ENCODE results near the gene DAND5. TPM values are rescaled to one million over a fixed set of nuclear protein-coding genes. Genes with fewer than 3 reads are reported as not detected.

DAND5 gene
- total and polyA plus RNA-seq, 10 of the 15 experiments (the other 5 are each of a cell fraction or from before 2014, with no cell fraction given): 0.06 to 0.15 (median 0.12) TPM; not detected in 5

DNA sequence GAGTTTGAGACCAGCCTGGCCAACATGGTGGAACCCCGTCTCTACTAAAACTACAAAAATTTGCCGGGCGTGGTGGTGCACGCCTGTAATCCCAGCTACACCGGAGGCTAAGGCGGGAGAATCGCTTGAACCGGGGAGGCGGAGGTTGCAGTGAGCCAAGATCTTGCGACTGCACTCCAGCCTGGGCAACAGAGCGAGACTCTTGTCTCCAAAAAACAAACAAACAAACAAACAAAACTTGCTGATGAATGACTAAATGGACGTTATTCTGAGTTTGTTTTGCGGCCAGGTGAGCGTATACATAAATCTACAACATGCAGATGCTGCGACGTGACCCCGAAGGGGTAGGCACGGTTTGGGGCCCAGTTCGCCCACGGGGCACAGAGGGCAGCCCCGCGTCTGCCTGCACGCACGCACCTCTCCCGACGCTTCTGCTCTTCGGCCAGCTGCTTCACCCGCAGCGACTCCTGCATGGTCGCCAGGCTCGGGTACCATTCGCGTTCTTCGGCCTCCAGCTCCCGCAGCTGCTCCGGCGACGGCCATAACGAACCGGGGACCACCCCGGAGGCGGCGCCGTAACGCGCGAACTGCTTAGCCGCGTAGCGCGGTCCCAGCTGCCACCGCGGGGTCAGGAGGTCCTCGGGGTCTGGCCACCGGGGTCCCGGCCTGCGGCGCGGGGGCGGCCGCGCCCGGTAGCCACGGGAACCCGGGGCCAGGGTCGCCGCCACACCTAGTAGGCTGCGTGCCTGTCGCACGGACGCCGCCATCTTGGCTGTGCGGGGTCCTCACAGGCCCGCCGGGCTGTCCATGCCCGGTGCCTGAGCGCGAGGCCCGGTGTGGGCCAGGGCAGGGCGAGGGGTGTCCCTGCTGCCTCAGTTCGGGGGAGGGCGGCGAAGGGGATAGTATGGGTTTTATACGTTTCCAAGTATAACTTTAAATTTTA is 12.7 kb upstream of the DAND5 start, which contains the start of gene GADD45GIP1 (continued):
- peak; percentile 64 for TF ChIP-seq MYC (IDR thresholded peaks at IDR 0.05; ENCODE audit: insufficient read depth, insufficient read length, insufficient replicate concordance, low read length, severe bottlenecking)
- peak; percentile 80; the same call in 1 of the 2 replicates for TF ChIP-seq MYB (IDR thresholded peaks at IDR 0.05; ENCODE audit: borderline replicate concordance, low read depth, low read length)
- peak; percentile 77; the same call in 1 of the 2 replicates for TF ChIP-seq ASH2L (IDR thresholded peaks at IDR 0.05; ENCODE audit: borderline replicate concordance, low read depth)
- TF ChIP-seq, protein P1, sequence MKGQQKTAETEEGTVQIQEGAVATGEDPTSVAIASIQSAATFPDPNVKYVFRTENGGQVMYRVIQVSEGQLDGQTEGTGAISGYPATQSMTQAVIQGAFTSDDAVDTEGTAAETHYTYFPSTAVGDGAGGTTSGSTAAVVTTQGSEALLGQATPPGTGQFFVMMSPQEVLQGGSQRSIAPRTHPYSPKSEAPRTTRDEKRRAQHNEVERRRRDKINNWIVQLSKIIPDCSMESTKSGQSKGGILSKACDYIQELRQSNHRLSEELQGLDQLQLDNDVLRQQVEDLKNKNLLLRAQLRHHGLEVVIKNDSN (IDR thresholded peaks at IDR 0.05; ENCODE audit: borderline replicate concordance, extremely low read length, insufficient read depth, low read depth, low read length): no peak
- no peak for TF ChIP-seq STAT3 (IDR thresholded peaks at IDR 0.05; ENCODE audit: low read depth, low read length)
- TF ChIP-seq BHLHE40 (IDR thresholded peaks at IDR 0.05; ENCODE audit: borderline replicate concordance in 1 of 2, low read depth in 2 of 2, low read length in 1 of 2): peak in 1 of 2 experiments; percentile 64; a peak in 2 of 4 replicates
- TF ChIP-seq MTA2 (IDR thresholded peaks at IDR 0.05; ENCODE audit: low read depth): no peak
- no peak for TF ChIP-seq ATF7 (IDR thresholded peaks at IDR 0.05; ENCODE audit: low read depth)
- no peak for TF ChIP-seq EP300 (IDR thresholded peaks at IDR 0.05; ENCODE audit: borderline replicate concordance in 1 of 2, control insufficient read depth in 1 of 2, low read depth in 2 of 2, low read length in 2 of 2)
- TF ChIP-seq IKZF1 (conservative IDR thresholded peaks at IDR 0.05): peak; percentile 69
- TF ChIP-seq NFYB (IDR thresholded peaks at IDR 0.05; ENCODE audit: insufficient read depth, low read depth, low read length): no peak
- TF ChIP-seq, protein P2, sequence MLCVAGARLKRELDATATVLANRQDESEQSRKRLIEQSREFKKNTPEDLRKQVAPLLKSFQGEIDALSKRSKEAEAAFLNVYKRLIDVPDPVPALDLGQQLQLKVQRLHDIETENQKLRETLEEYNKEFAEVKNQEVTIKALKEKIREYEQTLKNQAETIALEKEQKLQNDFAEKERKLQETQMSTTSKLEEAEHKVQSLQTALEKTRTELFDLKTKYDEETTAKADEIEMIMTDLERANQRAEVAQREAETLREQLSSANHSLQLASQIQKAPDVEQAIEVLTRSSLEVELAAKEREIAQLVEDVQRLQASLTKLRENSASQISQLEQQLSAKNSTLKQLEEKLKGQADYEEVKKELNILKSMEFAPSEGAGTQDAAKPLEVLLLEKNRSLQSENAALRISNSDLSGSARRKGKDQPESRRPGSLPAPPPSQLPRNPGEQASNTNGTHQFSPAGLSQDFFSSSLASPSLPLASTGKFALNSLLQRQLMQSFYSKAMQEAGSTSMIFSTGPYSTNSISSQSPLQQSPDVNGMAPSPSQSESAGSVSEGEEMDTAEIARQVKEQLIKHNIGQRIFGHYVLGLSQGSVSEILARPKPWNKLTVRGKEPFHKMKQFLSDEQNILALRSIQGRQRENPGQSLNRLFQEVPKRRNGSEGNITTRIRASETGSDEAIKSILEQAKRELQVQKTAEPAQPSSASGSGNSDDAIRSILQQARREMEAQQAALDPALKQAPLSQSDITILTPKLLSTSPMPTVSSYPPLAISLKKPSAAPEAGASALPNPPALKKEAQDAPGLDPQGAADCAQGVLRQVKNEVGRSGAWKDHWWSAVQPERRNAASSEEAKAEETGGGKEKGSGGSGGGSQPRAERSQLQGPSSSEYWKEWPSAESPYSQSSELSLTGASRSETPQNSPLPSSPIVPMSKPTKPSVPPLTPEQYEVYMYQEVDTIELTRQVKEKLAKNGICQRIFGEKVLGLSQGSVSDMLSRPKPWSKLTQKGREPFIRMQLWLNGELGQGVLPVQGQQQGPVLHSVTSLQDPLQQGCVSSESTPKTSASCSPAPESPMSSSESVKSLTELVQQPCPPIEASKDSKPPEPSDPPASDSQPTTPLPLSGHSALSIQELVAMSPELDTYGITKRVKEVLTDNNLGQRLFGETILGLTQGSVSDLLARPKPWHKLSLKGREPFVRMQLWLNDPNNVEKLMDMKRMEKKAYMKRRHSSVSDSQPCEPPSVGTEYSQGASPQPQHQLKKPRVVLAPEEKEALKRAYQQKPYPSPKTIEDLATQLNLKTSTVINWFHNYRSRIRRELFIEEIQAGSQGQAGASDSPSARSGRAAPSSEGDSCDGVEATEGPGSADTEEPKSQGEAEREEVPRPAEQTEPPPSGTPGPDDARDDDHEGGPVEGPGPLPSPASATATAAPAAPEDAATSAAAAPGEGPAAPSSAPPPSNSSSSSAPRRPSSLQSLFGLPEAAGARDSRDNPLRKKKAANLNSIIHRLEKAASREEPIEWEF (IDR thresholded peaks at IDR 0.05; ENCODE audit: insufficient replicate concordance, low read depth, low read length): no peak
- TF ChIP-seq ZNF24 (IDR thresholded peaks at IDR 0.05): no peak
- peak; percentile 75 for TF ChIP-seq SIN3A (IDR thresholded peaks at IDR 0.05; ENCODE audit: low read depth, low read length)
- TF ChIP-seq BACH1 (IDR thresholded peaks at IDR 0.05; ENCODE audit: borderline replicate concordance): peak; percentile 80
- TF ChIP-seq HDGF (IDR thresholded peaks at IDR 0.05): no peak
- no peak for TF ChIP-seq TCF7 (IDR thresholded peaks at IDR 0.05; ENCODE audit: borderline replicate concordance)
- TF ChIP-seq YY1 (IDR thresholded peaks at IDR 0.05; ENCODE audit: low read depth, low read length): peak; percentile 99

All from GM12878 (cell line).